ENCODE results near the gene FOXO1.

FOXO1 gene

DNA sequence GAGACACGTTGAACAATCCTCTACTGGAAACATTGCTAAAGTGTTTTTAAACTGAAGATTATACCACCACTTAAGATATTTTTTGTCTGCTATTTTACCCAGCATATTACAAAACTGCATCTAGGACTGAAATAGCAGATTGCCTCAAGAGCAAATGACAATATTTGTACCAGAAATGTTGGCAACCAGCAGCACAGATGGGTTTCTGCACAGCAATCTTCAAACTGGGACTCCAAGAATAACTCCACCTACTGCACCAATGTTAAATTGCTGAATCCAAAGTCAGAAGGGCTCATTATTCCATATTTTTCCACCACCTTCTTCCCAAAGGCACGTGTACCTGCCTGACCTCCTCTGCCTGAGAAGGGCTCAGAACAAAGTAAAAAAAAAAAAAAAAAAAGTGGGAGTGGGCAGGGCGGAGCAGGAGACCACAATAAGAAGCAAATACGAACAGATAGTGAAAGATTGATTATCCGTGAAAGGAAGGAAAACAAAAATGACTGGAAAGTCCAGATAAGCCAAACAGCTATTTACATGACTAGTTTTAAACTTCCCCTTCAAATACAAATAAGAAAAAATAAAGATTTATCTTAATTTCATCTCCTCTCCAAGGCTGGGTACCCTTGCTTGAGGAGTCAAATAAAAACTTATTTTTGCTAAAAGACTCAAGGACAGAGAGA lies 79.4 kb downstream of the FOXO1 start:
- ATAC-seq (ENCODE audit: insufficient read depth, low read depth) (no peak), DNase-seq (no peak)
- H3K27me3 ChIP-seq (ENCODE audit: insufficient read depth, low read length, poor library complexity): no peaks in the 10 kb centered on the region
- H3K9ac ChIP-seq (ENCODE audit: low read depth, low read length): no peak overlapping the region
- peaks cover 6% of the 10 kb centered on the region for H3K9me3 ChIP-seq (ENCODE audit: insufficient read depth, low read length, severe bottlenecking)
- H3K4me1 ChIP-seq (ENCODE audit: insufficient read depth, low read length): no peaks in the 10 kb centered on the region
- no peak for TF ChIP-seq EZH2 (IDR thresholded peaks at IDR 0.05; ENCODE audit: borderline replicate concordance, low read depth, low read length, severe bottlenecking)
- TF ChIP-seq, protein P1, sequence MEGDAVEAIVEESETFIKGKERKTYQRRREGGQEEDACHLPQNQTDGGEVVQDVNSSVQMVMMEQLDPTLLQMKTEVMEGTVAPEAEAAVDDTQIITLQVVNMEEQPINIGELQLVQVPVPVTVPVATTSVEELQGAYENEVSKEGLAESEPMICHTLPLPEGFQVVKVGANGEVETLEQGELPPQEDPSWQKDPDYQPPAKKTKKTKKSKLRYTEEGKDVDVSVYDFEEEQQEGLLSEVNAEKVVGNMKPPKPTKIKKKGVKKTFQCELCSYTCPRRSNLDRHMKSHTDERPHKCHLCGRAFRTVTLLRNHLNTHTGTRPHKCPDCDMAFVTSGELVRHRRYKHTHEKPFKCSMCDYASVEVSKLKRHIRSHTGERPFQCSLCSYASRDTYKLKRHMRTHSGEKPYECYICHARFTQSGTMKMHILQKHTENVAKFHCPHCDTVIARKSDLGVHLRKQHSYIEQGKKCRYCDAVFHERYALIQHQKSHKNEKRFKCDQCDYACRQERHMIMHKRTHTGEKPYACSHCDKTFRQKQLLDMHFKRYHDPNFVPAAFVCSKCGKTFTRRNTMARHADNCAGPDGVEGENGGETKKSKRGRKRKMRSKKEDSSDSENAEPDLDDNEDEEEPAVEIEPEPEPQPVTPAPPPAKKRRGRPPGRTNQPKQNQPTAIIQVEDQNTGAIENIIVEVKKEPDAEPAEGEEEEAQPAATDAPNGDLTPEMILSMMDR (IDR thresholded peaks at IDR 0.05; ENCODE audit: borderline replicate concordance, extremely low read depth, low read length, poor library complexity, severe bottlenecking): no peak
- no peaks in the 10 kb centered on the region for H3K36me3 ChIP-seq (ENCODE audit: insufficient read depth, low read length)
- no peaks in the 10 kb centered on the region for H3K79me2 ChIP-seq (ENCODE audit: insufficient read depth, low read length)
- H3K27ac ChIP-seq (ENCODE audit: low read length): no peak overlapping the region
- H3K4me2 ChIP-seq (ENCODE audit: insufficient read depth, low read length): no peak overlapping the region
- H2AFZ ChIP-seq (ENCODE audit: low read depth, low read length): no peak overlapping the region
- no peak overlapping the region for H3K4me3 ChIP-seq (ENCODE audit: low read depth in 1 of 2, low read length in 2 of 2)
- no peaks in the 10 kb centered on the region for H4K20me1 ChIP-seq (ENCODE audit: insufficient read depth, low read length)

DNA sequence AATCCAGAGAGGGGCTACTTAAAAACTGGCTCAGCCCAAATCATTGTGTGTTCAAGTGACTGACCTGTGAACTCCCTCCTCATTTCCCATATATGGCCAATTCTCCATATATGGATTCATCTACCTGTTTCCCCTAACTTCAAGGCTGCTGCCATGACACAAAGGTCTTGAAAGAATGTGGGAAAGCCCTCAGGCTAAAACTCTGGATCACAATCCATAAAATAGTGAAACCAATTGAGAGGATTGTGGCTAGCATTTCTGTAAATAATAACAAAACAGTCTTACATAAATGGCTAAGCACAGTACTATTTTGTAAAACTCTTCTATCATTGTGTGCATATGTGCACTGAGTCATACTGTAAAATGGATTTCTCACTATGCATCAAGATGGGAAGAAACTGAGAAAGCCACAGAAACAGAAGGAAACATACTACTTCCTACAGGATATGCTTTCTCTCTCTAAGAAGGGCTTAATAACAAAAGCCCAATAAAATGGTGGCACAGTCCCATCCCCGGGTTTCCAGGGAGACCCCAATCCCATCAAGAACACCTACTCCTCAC lies 80.5 kb downstream of the FOXO1 start:
- H3K9me3 ChIP-seq (ENCODE audit: insufficient read depth, low read length, severe bottlenecking): peaks cover 6% of the 10 kb centered on the region
- H3K36me3 ChIP-seq (ENCODE audit: insufficient read depth, low read length): no peaks in the 10 kb centered on the region
- H4K20me1 ChIP-seq (ENCODE audit: insufficient read depth, low read length): no peaks in the 10 kb centered on the region
- ATAC-seq (ENCODE audit: insufficient read depth, low read depth): no peak
- no peak overlapping the region for H3K9ac ChIP-seq (ENCODE audit: low read depth, low read length)
- no peaks in the 10 kb centered on the region for H3K4me1 ChIP-seq (ENCODE audit: insufficient read depth, low read length)
- H2AFZ ChIP-seq (ENCODE audit: low read depth, low read length): no peak overlapping the region
- no peak overlapping the region for H3K4me3 ChIP-seq (ENCODE audit: low read depth in 1 of 2, low read length in 2 of 2)
- no peak for DNase-seq
- H3K27me3 ChIP-seq (ENCODE audit: insufficient read depth, low read length, poor library complexity): no peaks in the 10 kb centered on the region
- H3K4me2 ChIP-seq (ENCODE audit: insufficient read depth, low read length): no peak overlapping the region
- TF ChIP-seq, protein P1 (IDR thresholded peaks at IDR 0.05; ENCODE audit: borderline replicate concordance, extremely low read depth, low read length, poor library complexity, severe bottlenecking): no peak
- no peak for TF ChIP-seq EZH2 (IDR thresholded peaks at IDR 0.05; ENCODE audit: borderline replicate concordance, low read depth, low read length, severe bottlenecking)
- no peak overlapping the region for H3K27ac ChIP-seq (ENCODE audit: low read length)
- H3K79me2 ChIP-seq (ENCODE audit: insufficient read depth, low read length): no peaks in the 10 kb centered on the region

DNA sequence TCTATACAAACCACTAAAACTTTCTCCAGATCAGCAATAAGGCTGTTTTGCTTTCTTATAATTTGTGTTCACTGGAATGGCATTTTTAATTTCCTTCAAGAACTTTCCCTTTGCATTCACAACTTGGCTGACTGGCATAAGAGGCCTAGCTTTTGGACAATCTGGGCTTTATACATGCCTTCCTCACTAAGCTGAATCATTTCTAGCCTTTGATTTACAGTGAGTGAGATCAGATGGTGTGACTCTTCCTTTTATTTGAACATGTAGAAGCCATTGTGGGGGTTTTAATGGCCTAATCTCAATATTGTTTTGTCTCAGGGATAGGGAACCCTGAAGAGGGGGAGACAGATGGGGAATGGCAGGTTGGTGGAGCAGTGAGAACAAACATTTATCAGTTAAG lies 82.7 kb downstream of the FOXO1 start:
- H3K36me3 ChIP-seq (ENCODE audit: insufficient read depth, low read length): no peaks in the 10 kb centered on the region
- no peak for DNase-seq
- no peak overlapping the region for H3K9ac ChIP-seq (ENCODE audit: low read depth, low read length)
- no peaks in the 10 kb centered on the region for H3K4me1 ChIP-seq (ENCODE audit: insufficient read depth, low read length)
- H4K20me1 ChIP-seq (ENCODE audit: insufficient read depth, low read length): peaks cover under 1% of the 10 kb centered on the region; the same call in 1 of the 2 replicates
- ATAC-seq (ENCODE audit: insufficient read depth, low read depth): no peak
- H3K4me2 ChIP-seq (ENCODE audit: insufficient read depth, low read length): no peak overlapping the region
- H2AFZ ChIP-seq (ENCODE audit: low read depth, low read length): no peak overlapping the region
- H3K79me2 ChIP-seq (ENCODE audit: insufficient read depth, low read length): no peaks in the 10 kb centered on the region
- H3K27me3 ChIP-seq (ENCODE audit: insufficient read depth, low read length, poor library complexity): no peaks in the 10 kb centered on the region
- no peak overlapping the region for H3K27ac ChIP-seq (ENCODE audit: low read length)
- H3K9me3 ChIP-seq (ENCODE audit: insufficient read depth, low read length, severe bottlenecking): peaks cover 6% of the 10 kb centered on the region
- no peak overlapping the region for H3K4me3 ChIP-seq (ENCODE audit: low read depth in 1 of 2, low read length in 2 of 2)
- TF ChIP-seq EZH2 (IDR thresholded peaks at IDR 0.05; ENCODE audit: borderline replicate concordance, low read depth, low read length, severe bottlenecking): no peak
- TF ChIP-seq, protein P1 (IDR thresholded peaks at IDR 0.05; ENCODE audit: borderline replicate concordance, extremely low read depth, low read length, poor library complexity, severe bottlenecking): no peak

Measured in DND-41 (cell line).